NCI-H2107 (cell line): Measurements from ENCODE around the gene TNRC18.

Source experiments
- DNase-seq: peaks from one replicate; lab custom pipeline; 2025; lab: John Stamatoyannopoulos, UW

TNRC18 gene

DNA sequence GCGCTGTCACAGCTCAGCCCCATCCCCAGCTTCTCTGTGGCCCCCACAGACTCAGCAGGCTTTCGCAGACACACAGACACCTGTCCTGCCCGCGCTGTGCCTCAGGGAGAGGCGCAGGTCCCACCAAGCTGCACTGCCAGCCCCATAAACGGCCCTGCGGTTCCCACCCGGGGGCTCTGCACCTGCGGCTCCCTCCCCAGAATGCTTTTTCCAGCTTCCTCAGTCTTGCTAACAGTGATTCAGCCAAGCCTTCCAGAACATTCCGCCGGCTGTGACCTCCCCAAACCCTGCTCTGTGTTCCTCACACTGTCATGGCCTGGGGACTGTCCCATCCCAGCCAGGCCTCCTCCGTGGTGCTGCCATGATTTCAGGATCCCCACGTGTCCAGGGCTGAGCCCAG is 27.8 kb upstream of the TNRC18 start:
- no peak for DNase-seq

DNA sequence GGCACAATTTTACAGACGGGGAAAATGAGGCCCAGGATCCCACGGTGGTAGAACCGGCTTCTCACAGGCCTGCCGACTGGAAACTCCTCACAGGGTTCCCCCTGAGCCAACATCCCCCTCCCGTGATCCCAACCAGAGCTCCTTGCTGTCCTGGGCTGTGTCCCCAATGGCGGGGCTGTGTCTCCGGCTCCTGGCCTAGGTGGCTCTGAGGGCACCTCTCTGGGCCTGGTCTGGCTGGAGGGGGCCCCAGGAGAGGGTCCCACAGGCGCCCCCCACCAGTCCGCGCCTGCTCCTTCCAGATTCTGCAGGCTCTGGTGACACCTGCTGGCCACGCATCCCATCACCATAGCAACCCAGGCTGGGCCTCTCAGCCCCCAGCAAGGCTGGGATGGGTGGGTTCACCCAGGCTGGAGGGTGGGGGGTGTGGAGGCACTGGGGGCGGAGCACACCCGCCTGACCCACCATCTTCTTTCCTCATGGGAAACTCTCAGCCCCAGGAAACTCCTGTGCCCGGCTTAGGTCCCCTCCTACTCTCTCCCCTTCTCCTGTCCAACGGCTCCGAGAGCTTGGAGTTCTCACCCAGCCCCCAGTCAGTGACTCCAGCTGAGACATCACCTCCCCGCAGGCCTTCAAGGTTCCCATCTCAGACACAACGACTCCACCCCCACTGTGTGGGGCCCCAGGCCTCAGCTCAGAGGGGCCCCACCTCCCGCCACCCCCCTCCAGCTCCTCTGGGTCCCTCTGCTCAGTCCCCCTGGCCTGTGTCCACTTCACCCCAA is 27.1 kb upstream of the TNRC18 start:
- no peak for DNase-seq

GRCh38 chr7:5448378-5449037 is 24.9 kb upstream of the TNRC18 start:
- DNase-seq = no peak

DNA sequence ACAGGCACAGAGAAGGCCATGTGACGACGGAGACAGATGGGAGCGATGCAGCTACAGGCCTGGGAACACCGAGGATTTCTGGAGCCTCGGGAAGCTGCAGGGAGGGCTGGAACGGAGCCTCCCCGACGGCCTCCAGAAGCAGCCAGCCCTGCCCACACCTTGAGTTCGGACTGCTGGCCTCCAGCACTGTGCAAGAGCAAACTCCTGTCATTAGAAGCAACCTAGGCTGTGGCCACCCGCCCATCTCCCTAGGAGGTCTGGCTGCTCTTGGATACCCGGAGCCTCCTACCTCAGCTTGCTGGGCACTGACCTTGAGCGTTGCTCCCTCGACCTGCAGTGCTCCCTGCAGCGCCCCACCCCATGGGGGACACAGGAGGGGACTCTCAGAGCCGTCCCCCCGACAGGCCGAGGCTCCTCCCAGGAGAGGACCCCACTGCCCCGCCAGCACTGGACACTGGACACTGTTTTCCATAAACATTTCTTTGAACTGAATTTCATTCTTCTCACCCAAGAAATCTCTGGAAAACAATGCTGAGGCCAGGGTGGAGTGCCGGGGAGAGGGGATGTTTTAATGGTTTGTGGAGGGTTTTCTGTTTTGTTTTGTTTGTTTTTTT is 22.5 kb upstream of the TNRC18 start:
- DNase-seq = no peak

- no peak for DNase-seq
Observed at GRCh38 chr7:5443678-5444077, 20.0 kb upstream of the TNRC18 start.

- DNase-seq = no peak
Observed at GRCh38 chr7:5442757-5443305, 19.2 kb upstream of the TNRC18 start.

GRCh38 chr7:5441840-5442503 is 18.3 kb upstream of the TNRC18 start:
- DNase-seq = no peak

DNA sequence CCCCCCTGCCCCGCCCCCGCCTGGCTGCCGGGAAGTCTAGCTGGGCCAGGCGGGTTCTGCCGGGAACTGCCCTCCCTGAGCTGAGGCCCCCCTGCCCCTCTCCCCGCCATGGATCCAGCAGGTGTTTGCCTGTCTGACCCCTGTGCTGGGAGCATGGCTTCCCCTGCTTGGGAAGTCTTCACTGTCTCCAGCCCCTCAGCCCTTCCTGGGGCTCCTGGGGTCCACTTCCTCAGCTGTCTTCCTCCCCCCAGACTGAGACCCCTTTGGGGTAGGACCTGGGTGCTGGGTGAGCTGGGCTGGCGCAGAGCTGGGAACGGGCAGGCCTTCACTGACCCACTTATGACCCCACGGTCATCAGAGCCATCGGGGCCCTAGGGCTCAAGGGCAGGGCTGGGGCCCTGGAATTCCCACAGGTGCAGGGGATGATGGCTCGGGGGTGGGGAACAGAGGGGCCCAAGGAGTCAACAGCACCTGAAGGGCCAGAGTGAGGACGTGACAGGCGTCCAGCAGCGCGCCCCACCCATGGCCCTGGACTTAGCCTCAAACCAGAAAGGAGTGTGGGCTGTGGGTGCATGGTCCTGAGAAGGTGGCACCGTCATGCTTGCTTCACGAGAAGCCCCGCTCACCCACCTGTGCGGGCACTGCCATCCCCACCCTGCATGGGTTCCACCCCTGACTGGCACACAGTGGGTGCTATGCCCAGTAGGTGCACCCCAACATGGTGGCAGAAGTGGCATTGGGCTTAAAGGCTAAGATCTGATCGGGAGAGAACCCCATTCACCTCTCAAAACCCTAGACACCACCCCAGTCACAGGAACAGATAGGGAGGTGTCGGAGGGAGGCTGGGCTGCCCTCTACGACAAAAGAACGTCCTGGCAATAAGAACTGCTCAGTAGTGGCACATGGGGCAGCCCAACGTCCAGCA is 16.2 kb upstream of the TNRC18 start:
- no peak for DNase-seq

DNA sequence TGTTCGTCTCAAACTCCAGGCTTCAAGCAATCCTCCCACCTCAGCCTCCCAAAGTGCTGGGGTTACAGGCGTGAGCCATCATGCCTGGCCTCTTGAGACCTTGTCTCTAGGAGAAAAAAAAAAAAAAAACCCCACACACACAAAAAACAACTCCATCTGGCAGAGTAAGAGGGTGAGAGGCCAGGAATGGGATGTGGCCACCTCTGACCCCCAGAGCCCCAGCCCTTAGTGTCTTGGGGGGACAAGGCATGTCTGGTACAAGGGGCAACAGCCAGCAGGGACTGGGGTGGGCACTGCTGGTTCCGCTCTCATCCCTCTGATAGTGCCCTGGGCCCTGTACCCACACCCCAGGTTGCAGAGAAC is 15.6 kb upstream of the TNRC18 start:
- no peak for DNase-seq

DNA sequence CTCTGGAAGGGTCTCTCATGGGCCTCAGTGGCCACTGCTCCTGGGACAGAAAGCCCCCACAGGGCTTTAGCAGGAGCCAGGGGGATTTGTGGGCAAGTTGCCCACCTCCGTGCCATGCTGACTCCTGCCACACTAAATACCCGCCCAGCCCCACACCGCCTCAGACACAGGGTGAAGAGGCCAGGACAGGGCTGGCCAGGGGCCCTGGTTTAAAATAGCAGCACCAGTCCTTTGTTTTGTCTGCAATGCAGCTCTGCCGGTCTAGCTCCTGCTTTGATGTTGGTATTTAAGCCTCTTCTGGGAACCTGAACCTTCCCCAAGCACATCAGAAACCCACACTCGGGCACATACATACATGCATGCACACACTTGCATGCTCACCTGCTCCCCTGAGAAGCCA is 14.4 kb upstream of the TNRC18 start:
- DNase-seq = no peak

DNA sequence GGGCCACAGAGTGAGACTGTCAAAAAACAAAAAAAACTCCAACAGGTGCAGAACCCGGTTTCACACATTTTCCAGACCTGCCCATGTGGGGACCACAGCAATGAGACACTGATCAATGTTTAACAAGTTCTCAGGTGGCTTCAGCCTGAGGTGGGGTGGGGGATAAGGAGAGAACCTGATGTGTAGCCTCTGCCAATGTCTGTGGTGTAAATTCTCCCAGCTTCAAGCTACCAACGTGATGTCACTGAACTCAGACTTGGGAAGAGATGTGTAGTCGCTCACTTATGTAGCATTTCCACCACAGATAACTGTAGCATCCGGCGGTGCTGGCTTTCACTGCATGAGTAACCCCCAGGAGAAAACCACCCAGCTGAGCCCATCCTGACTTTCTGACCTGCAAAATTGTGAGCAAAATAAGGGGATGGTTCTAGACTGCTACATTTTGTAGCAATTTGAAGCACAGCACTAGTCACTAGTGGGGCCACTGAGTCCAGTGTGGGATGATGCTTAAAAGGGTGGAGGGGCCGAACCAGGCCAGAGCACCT is 13.8 kb upstream of the TNRC18 start:
- no peak for DNase-seq

GRCh38 chr7:5436003-5436678 is 12.5 kb upstream of the TNRC18 start:
- DNase-seq = no peak

DNA sequence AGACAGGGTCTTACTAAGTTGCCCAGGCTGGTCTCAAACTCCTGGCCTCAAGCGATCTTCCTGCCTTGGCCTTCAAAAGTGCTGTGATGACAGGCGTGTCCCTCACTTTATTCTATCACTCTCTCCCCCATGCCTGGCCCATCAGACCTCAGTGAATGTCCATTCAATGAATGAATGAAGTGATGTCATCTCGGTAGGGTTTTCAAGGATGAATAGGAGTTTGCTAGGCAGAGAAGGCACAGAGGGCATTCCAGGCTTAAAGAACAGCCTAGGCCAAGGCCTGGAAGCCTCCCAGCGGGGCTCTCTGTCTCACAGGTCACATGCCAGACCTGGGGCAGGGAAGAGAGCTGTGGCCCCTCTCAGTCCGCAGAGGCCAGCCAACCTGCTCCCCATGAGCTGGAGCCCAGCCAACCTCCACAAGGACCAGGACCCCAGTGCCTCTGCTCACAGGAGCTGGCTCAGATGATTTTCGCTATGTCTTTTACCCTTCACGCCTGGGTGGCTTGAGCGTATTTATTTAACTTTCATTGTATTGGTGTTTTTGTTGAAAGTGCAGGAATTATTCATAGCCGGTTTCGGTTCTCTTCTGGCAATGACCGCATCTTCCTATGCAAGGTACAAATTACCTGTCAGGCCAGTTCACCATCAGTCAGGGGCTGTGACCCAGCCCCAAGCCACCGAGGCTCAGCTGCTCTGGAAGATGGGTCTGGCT is 11.8 kb upstream of the TNRC18 start:
- no peak for DNase-seq

DNA sequence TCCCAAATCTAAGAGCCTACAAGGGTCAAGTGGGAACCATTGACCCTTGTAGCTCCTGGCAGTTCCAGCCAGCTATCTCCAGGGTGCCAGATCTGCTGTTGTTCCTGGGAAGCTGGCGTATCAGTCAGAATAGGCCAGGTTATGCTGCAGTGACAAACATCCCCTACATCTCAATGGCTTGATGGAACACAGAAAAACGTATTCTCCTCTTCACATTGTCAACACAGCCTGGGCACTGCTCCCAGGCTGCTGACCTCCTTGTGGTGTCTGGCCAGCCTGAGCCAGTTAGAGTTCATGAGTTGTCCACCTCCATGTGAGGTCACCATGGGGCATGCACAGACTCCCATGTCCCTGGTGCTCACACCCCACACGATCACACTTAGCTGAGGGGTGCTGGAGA is 9.5 kb upstream of the TNRC18 start:
- DNase-seq = no peak

DNA sequence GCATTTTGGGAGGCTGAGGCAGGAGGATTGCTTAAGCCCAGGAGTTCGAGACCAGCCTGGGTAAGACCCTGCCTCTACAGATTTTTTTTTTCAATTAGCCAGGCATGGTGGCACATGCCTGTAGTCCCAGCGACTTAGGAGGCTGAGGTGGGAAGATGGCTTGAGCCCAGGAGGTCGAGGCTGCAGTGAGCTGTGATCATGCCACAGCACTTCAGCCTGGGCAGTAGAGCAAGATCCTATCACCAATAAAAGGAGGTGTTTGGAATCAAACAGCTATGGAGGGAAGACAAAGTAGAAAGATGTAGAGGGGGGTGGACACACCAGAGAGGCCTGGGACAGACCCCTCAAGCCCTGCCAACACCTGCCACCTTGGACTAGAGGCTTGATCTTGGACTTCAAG is 9.1 kb upstream of the TNRC18 start:
- no peak for DNase-seq

GRCh38 chr7:5431560-5432015 is 8.0 kb upstream of the TNRC18 start:
- no peak for DNase-seq

DNA sequence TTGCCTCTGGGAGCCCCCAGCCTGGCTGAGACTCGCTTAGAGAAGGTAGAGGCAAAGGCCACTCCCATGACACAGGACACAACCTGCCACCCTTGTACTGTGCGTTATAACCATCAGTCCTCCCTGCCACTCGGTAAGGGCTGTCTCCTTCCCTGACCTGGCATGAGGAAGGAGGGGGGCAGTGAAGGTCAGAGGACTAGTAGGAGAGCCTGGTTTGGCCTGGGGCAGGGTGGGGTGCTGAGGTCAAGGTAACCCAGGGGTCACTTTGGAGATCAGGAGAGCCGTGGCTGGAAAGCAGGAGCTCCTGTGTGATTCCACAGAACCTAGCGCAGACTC is 6.9 kb upstream of the TNRC18 start:
- no peak for DNase-seq

- no peak for DNase-seq
Observed at GRCh38 chr7:5429857-5430611, 6.4 kb upstream of the TNRC18 start.

DNA sequence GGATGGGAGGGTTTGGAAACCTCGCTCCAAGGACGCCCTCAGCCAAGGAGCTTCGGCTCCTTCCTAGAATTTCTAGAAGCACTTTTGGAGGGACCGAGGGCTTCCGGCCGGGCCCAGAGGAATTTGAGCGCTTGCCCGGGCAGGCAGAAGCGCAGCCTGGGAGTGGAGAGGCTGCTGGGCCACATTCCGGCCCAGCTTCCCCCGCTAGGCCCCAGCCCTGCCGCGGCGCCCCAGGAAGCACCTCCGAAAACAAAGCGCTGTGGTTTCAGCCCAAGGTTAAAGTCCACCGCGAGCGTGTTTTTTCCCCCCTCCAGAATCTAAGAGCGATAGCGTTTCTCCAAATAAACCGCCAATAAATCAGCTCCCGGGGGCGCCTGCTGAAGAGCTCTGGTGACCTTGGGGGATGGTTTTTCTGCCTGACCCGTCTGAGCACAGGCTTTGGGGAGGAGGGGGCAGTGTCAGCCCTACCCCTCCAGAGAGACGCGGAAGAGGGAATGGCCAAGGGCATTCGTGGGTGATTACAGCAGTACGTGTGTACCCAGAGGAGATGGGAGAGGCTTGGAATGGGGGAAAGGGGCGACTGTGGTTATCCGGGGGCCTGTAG is 5.7 kb upstream of the TNRC18 start:
- DNase-seq = no peak
